ENCODE measurements around the gene TTN.
"Not testable (repeated sequence)": the region's sequence is repeated elsewhere in the genome, so short reads cannot be mapped to it uniquely, and the experiment has no call there.

The TTN gene

DNA sequence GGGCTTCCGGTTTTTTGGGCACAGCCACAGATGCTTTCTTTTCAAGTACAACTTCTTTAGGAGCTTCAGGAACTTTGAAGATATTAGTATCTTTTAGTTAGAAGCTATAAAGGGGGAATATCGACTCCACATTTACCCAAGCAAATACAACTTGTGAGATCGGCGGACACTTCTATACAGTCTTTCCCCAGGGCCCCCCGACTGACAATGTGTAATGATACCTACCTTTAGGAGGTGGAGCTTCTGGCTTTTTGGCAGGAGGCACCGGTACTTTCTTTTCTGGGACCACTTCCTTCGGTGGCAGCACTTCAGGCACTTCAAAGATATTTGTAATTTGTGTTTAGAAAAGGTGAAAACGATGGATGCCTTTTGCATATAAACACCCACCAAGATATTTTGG, 148.7 kb downstream of the TTN start:
- not testable (repeated sequence) for DNase-seq (ENCODE audit: low read depth, low spot score)

DNA sequence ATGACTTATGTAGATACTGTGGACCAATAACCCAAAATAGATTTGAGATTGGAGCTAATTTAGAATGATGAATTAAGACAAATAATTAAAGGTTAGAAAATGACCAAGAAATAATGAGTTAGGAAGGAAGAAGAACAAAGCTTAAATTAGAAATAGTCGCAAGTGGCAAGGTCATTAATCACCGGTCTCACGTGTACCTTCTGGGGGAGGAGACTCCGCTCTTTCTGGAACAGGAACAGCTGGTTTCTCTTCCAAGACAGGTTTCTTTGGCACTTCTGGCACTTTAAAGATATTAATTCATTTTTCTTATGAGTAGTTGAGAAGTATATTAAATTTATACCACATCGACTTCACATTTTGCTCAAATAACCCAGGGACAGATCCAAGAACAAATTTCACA, 156.7 kb downstream of the TTN start:
- DNase-seq (ENCODE audit: low read depth, low spot score), result no peak

GRCh38 chr2:178644919-178645318, 162.3 kb downstream of the TTN start:
- no peak for DNase-seq (ENCODE audit: low read depth, low spot score)

DNA sequence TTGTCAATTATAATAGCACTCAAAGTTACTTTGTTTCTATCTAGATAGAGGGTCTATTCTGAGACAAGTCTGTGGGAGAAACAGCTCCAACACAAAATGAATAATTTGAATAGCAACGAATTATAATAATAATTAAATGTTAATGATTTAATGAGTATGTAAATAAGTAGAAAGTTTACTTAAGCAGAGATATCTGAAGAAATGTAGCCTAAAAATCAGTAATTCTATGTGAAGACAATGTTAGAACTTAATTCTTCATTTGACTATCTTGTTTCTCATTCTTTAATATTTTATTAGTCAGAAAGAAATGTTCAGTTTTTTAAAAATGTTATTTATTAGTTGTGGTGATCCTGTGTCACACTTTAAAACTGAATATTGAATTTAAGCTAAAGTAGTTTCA, 165.7 kb downstream of the TTN start:
- DNase-seq (ENCODE audit: low read depth, low spot score), result no peak

GRCh38 chr2:178635897-178636296, 171.3 kb downstream of the TTN start:
- DNase-seq (ENCODE audit: low read depth, low spot score), result no peak

DNA sequence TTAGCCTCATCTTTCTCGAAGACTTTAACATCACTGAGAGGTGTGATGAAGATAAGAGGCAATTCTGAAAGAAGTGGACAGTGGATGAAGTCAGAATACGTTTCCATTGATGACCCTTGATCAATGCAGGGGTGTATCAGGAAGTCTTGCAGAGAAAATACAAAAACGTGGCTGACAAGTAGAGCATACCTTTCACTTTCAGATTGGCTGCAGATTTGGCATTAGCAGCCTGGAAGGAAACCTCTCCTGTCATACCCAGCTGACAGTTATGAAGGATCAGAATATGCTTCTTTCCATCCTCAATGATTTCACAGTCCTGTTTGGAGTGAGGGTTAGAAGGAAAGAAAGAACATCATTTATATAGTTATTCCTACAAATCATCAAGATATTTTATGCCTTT, 174.5 kb downstream of the TTN start:
- no peak for DNase-seq (ENCODE audit: low read depth, low spot score)

GRCh38 chr2:178630581-178630980, 176.6 kb downstream of the TTN start:
- no peak for DNase-seq (ENCODE audit: low read depth, low spot score)

DNA sequence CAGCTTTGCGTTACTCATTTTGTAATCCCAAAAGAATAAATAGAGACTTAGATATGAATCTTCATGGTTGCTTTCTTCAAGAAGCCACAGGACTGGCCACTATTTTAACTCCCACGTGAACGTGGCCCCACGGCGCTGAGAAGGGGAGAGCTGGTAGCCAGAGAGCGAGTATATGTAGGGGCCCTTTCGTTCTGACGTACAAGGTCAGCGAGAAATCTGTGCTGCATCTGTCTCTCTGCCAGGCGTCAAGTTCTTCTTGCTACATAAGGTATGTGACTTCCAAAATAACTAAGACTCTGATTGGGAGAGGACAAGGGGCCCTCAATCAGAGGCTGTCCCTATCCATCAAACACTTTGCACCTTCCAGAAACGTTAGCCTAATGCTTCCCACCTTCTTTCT, 177.8 kb downstream of the TTN start:
- DNase-seq (ENCODE audit: low read depth, low spot score), result no peak

- DNase-seq (ENCODE audit: low read depth, low spot score), result no peak
Measured at GRCh38 chr2:178628605-178629004, 178.6 kb downstream of the TTN start.

DNA sequence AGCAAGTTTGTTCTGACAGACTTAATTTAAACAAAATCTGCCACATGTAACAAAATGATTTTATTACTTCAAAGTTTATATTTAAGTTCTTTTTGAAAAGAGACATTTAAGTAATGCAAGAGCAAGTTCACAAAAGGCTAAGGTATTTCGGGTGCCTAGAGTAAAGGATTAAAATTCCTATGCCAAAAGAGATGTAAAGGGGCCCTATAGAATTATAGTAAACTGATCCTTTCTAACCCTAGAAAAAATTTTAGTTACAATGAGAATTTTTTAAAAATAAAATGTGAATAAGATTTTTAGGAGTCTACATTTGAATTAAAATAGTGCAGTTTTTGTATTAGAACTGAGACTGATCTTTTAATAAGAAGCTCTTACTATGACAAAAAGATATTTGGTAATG, 179.8 kb downstream of the TTN start:
- no peak for DNase-seq (ENCODE audit: low read depth, low spot score)

- DNase-seq (ENCODE audit: low read depth, low spot score), result no peak
Measured at GRCh38 chr2:178615969-178616368, 191.3 kb downstream of the TTN start.

- DNase-seq (ENCODE audit: low read depth, low spot score), result no peak
Measured at GRCh38 chr2:178602901-178603300, 204.3 kb downstream of the TTN start.

GRCh38 chr2:178592655-178593054, 214.6 kb downstream of the TTN start:
- DNase-seq (ENCODE audit: low read depth, low spot score), result no peak

GRCh38 chr2:178589335-178589734, 217.9 kb downstream of the TTN start:
- no peak for DNase-seq (ENCODE audit: low read depth, low spot score)

- no peak for DNase-seq (ENCODE audit: low read depth, low spot score)
Measured at GRCh38 chr2:178584666-178585065, 222.6 kb downstream of the TTN start.

GRCh38 chr2:178579006-178579405, 228.2 kb downstream of the TTN start:
- no peak for DNase-seq (ENCODE audit: low read depth, low spot score)

- DNase-seq (ENCODE audit: low read depth, low spot score), result no peak
Measured at GRCh38 chr2:178574789-178575188, 232.4 kb downstream of the TTN start.

DNA sequence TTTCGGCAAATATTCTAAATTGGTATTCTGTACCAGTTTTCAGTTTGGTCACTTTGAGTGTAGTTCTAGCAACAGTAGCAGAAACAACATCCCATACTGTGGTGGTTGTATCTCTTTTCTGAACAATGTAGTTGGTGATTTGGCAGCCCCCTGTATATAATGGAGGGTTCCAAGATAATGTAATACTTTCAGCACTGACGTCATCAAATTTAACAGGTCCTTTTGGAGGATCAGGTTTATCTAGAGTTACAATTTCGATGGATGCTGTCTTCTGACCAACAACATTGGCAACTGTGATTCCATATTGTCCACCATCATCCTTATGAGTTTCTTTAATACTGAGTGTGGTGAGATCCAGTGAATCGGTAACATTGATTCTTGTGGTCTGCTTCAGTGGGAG, 239.0 kb downstream of the TTN start:
- no peak for DNase-seq (ENCODE audit: low read depth, low spot score)

- peak; percentile 17 for DNase-seq (ENCODE audit: low read depth, low spot score)
Measured at GRCh38 chr2:178553047-178553446, 254.2 kb downstream of the TTN start.

- DNase-seq (ENCODE audit: low read depth, low spot score), result no peak
Measured at GRCh38 chr2:178550352-178550751, 256.9 kb downstream of the TTN start.

DNA sequence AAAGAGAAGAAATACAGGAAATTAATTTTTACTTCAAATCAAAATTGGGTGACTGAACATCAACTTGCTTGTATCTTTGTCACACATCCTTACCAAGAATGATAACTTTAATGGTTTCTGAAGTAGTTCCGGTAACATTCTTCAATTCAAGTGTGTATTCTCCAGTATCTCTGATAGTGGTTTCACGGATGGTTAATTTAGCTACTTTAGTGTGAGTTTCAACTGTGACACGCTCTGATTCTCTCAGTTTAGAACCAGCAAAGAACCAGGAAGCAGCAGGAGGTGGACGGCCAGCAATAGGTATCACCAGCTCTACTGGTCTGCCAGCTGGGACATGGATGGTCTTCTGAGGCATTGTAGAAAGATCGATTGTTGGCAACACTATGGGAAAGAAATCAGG, 264.7 kb downstream of the TTN start:
- DNase-seq (ENCODE audit: low read depth, low spot score), result no peak

DNA sequence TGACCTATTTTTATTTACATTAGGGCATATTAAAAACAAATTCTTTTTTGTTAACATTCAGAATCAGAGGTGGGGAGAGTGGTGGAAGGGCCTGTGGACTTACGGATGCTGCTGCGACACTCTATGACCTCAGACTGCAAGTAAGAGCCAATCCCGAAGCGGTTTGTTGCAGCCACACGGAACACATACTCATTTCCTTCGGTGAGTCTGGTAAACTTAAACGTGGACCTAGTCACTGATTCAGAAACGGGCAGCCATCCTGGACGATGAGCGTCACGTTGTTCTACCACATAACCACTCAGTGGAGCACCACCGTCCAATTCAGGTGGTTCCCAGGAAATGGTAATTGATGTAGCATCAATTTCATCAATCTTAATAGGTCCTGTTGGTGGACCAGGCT, 265.1 kb downstream of the TTN start:
- DNase-seq (ENCODE audit: low read depth, low spot score), result no peak

- DNase-seq (ENCODE audit: low read depth, low spot score), result no peak
Measured at GRCh38 chr2:178536037-178536436, 271.2 kb downstream of the TTN start.

DNA sequence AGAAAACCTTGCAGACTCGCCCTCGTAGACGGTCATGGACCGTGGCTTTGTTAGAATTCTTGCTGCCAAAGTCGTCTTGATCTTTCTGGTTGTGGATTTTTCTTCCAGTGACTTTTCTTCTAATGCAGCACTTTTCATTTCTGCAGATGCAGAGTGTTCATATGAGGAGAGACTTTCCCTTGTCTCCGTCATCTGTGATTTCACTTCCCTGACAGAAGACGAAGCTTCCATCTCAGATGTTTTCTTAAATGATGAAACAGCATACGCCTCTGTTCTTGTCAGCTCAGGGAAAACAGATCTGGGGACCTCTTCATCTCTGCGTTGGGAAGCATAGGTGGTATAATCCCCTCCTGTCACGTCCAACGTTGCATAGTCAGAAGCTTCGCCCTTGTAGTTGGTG, 276.1 kb downstream of the TTN start:
- DNase-seq (ENCODE audit: low read depth, low spot score), result no peak

DNA sequence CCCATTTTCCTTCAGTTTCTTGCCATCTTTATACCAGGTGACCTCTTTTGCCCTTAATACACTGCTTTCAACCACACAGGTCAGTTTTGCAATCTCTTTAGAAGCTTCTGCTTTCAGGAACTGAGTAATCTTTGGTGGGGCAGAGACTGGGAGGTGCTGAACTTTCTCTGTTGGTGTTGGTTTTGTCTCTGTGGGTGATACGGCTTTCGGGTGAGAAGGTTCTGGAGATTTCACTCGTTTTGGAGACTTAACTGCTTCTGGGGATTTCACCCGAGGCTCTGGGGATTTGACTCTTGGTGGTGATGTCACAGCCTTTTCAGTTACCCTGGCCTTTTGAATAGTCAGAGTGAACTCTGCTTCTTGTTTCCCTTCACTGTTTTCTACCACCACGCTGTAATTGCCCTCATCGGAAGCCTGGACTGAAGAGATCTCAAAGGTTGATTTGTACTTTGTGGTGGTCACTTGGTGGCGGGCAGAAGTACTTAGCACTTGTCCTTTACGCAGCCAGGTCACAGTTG, 276.5 kb downstream of the TTN start:
- DNase-seq (ENCODE audit: low read depth, low spot score), result no peak

All from brain pericyte (primary cell).